NCI-H2227 treated with DMSO at 0.1 percent for 48 hours (cell line): ENCODE measurements around the gene SKAP2.

Experiments used
- DNase-seq: peaks from one replicate; lab custom pipeline; 2025; lab: John Stamatoyannopoulos, UW

The SKAP2 gene

DNA sequence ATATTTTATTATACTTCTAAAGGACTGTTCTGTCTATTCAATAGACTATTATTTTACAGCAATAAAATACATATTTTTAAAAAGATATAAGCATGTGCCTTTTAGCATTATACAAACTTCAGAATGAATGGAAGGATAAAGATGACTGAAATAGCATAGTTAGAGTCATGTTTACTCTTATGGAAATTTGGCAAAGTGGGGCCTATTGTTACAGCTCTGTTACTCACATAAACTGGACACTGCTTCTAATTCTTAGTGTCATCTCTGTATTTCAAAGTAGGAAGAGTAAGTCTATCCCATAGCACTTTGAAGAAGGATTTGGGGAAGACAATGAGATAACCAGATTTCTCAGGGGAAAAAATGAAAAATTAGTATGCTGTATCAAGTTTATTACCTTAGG is 168.2 kb downstream of the SKAP2 start:
- no peak for DNase-seq

DNA sequence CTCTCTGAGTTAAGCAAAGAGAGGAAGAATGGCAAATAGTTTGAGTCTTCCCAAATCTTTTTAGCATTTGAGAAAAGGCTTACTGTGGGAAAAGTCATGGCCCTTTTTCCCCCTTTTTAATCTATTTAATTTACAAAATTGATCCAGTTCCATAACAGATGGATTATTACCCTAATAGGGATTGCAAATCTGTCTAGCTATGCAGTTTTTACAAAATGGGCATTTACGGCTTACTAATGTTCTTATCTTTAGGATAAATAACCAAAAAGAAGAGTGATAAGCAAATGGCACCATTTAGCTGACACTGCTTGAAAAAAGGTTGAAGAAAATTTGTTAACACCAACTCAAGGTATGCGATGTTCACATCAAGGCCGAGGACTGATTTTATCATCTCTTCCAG is 169.7 kb downstream of the SKAP2 start:
- no peak for DNase-seq

DNA sequence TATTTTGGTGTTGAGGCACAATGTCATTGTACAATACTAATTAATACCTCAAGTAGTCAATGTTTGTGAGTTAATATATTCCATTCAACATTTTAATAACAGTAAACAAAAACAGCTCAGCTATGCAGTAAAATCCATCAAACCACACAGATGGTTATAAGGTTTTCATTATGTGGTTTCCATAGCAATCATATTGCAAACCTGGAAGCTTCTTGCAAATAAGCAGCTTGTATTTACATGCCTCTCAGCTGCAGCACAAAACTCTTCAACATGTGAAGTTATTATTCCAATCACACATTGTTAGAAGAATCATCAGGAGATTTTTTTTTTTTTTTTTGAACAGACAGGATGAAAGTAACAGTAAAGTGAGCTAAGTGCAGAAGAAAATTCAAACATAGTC is 170.2 kb downstream of the SKAP2 start:
- no peak for DNase-seq

DNA sequence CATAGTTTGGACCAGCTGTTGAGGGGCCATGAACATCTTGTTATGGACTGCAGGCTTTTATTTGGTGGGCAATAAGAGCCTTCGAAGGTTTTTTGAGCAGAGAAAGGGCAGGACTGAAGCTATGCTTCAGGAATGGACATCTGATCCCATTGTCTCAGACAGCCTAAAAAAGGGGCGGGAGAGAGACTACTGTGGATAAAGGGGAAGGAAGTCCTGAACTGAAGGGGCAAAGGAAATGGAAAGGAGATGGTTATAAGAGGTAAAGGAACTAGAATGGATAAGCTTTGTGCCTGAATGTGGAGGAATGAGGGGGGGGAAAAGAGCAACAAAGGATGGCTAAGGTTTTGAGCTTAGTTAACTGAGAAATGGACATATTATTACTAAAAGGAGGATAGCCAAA is 172.5 kb downstream of the SKAP2 start:
- no peak for DNase-seq

DNA sequence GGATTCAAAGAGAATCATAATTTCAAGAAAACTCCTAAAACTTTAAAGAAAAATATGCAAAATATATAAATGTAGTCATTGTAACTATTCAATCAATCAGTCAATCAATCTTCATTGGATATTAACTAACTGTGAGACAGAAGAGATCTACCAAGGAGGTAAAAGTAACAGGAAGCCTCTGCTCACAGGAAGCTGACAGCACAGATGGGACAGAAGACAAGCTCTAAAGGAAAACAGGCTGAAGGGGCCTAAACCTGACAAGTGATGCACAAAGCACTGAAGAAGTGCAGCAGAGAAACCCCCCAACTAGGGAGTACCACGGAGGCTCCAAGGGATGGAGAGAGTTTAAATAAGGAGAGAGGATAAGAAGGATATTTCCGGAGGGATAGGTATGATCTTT is 173.0 kb downstream of the SKAP2 start:
- no peak for DNase-seq

DNA sequence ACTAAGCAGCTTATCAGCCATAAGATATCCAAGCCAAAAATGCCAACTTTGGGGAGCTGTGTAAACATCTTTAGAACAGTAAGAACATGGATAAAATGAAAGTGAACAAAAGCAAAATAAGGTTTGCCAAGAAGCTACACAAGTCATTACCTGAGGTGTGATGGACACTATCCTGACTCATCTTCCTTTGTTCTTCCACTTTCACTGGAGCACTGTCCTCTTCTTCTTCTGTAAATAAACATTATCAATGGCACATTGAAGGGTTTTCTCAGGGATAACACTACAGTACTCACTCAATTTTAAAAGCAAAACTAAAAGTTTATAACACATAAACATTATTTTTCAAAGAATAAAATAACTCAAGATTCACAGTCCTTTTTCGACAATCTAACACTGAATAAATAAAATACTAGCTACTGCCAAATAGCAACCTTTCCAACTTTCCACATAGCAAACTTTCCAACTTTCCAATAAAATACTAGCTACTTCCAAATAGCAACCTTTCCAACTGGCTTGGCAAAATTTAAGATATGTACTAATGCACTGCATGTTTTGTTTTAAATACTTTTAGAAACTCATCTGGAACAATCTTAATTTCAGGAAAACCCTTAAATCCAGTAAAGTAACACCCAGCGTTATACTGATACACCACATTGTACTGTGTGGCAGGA is 174.1 kb downstream of the SKAP2 start:
- no peak for DNase-seq

DNA sequence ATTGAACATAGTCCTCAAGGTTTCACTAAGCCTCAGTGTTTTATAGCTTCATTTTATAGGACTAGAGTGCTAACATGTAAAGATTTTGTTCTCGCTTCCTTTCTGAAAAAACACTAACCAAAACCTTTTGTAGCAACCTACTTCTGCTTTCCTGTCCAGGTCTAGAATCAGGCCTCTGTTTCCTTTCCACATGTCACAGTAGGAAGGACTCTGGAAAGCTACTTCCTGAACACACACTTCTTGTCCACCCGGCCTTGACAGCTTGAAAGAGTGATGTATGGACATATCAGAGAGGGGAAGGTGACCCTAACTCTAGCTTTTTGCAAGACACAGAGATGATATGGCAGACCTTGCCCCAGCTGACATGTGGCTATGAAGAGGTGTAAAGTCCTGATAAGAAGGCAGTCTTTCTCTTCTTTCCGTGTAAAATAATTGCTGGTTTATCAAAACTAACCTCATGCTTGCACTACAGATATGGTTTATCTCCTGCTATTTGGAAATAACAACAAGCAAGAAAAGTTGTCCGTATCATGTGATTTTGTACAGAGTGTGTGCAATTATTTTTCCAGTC is 175.4 kb downstream of the SKAP2 start:
- no peak for DNase-seq

DNA sequence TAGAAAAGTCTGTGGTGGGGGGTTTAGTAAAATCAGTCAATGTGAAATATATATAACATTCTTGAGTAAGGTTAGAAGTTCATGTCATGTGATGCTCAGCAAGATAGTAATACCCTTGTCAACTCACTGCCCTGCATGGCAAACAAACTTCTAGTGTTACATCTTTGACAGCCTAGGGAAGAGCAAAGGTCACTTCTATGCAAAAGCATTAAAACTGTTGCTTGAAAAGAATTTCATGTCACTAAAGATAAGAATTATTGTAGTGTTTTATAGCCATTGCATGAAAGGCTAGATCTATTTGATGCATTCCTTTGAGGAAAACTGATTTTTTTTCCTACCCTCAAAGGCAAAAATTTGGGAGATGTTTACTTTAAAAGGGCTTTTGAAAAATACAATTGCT is 176.0 kb downstream of the SKAP2 start:
- DNase-seq: no peak

DNA sequence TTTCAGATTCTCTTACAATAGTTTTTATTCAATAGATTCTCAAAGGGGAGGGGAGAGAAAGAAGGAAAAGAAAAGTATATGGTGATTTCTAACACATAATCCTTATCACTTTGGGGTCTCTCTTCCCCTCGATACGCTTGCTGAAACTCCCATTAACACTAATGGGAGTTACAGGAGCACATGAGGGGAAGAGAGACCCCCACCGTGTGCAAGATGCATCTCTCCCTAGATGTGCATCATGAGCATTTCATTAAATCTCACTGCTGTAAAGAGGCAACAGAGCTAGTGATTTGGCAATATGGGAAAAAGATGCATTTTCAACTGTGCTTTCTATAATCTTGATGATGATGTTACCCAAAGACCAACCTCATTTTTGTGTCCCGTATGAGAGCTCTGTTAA is 177.4 kb downstream of the SKAP2 start:
- DNase-seq: no peak

DNA sequence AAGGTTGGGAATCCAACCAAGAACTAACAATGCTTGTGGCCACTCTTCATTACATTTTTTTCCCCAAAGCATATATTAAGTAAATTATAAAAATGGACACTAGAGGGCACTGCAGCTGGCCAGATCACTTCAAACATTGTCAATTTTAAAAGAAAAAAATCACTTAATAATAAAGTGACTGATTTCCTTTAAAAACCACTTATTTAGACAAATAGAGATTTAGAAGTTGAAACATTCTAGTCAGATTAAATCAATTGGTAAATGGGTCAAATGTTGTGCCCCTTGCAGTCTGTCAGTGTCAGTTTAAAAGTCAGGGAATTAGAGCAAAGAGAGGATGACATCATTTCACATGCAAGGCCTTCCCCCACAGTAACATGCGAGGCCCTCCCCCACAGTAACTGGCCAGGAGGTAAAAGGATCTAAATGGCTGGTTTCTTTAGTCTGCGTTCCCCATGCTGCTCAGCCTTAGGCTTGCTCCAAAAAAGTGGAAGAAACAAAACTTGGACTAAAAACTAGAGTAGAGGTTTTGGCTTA is 177.9 kb downstream of the SKAP2 start:
- DNase-seq: peak; percentile 47

DNA sequence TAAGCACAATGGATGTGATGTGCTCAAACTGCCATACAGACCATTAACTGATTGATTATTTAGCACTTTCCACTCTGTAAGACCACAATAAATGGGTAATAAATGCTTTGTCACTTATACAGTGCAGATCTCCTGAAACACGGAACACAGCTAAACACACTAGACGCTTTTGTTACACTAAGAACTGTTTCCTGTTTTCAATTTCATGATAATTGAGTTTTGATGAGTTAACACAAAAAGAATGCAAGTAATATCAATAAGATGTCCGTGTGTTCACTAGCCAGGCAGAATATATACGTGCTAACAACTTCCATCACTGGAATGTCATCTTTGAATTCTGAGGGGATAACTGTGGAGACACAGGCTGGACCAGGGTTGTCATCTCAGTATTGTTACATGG is 178.8 kb downstream of the SKAP2 start:
- no peak for DNase-seq

DNA sequence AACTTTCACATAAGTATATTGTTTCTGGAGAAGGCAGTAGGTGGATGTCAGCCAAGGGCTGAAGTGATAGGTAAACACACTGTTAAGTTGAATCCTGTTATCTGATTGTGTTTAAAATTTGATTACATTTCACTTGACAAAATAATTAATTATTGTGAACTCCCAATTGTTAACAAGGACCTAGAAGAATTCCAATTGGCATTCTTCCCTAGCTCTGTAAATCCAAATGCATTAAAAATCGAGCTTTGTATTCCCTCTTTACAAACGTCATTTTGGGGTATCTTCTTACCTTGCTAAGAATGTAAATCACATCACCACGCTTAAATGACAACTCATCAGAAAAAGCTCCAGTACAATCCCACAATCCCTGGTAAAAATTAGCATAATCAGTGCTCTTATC is 179.9 kb downstream of the SKAP2 start:
- DNase-seq: no peak

DNA sequence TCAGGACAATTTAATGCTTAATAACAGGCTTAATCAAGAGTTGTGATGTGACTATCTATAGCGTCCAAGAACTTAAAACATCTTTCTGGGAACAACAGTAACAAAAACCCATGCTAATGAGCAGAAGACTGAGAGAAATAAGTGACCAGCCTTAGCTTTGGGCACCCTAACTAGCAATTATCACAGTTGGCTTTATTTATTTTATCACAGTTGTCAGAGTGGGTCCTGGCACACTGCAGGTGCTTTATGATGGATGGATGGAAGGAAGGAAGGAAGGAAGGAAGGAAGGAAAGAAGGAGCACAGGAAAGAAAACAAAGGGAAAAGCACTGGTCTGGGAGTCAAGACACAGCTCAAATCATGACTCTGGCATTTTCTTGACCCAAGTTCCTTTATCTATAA is 181.1 kb downstream of the SKAP2 start:
- no peak for DNase-seq

DNA sequence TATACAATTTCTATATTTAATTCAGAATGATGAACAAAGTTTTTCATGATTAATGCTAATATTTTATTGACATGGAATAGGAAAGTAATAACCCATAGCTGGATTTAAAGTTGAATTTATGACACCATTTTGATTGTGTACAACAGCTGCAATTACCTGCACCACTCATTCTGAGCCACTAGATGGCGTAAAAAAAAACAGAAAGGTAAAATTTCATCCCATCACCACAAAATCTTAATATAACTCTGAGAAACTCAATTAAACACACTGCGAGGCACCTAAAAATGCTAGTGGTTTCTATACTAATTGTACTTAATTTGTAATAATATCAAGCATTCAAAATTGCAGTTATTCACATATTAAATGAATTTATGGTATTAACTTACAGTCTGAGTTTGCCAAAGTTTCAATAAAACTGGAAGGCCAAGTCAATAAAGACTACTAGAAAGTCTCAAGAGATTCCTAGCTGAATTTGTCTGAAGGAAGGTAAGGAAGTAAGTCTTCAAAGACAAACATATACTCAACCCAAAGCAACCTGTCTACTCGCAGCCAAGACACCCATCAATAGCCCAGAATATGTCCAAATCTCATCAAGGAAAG is 182.5 kb downstream of the SKAP2 start:
- peak; percentile 24 for DNase-seq

DNA sequence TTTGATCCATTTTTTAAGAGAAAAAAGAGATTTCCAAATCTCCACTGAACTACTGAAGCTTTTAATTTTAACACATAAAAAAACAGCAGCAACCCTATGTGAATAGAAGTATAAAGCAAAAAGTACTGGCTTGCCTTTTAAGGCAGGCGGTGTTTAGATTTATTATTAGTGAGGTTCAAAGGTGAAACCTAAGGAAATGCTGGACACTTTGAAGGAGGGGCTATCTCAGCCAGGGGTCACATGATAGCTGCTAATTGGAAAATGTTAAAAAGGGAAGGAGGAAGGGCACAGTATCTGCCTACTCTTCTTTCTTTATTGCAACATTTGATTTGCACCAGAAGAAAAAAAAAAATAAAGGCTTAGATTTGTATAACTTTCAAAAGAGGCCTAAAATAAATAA is 183.8 kb downstream of the SKAP2 start:
- DNase-seq: no peak

DNA sequence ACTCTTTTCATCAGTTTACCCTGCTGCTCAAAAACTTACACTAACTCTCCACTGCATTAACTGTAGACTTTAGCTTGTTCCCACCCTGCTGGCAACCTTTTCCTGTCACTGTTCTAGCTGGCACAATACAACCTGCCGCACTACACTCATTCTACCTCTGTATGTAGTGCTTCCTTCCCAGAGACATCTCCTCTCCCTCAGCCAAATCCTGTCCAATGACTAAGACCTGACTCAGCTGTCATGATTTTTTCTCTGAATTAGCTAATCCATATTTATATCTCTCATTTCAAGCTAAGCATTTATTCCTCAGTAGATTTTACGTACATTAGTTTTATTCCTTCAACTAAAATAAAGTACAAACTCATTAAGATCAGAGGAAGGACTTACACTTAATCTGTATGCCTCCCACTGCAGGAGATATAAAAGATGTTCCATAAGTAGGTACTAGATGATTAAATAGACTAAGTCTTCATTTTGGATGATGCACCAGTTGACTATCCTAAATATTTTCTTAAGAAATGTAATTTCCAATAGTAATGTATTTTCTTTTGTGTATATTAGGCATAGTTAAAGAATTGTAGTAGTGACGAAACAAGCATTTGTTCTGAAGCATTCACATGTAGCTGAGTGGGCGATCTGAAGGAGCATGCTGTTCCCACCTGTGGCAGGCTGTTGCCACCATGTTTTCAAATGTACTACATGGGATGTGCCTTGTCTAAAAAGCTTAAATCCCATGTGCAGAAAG is 189.1 kb downstream of the SKAP2 start:
- DNase-seq: no peak

DNA sequence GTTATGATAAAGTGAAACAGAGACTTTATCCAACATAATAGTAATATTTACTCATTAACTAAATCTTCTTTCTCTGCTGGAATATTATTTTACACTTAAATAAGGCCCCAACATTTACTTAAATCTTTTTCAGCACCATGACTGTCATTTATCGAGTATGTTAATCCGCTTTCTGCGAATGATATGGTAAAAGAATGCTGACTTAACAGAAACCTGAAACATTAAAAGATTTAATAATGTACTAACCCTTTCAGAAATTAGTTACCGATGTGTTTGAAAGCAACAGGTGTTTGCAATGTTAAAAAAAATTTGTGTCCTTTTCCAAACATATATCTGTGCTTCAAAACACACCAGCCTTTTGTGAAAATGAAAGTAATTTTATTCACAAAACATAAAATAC is 190.5 kb downstream of the SKAP2 start:
- DNase-seq: no peak

DNA sequence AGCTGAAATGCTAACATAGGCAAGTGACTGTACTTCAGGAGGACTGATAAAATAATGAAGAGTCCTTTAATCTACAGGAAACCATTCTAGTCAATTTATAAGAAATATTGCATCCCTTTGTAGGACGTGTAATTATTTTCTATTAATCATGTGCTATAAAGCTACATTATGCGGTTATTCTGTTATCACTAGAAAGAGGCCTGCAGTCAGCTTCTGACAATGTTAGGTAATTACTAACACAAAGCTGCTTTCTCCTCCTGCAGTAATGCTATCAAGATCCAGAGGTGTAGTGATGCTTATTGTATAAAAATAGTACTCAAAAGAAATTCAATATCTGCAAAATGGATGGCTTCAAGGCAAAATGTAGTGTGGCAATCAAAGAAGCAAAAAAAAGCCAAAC is 191.1 kb downstream of the SKAP2 start:
- DNase-seq: peak; percentile 68

DNA sequence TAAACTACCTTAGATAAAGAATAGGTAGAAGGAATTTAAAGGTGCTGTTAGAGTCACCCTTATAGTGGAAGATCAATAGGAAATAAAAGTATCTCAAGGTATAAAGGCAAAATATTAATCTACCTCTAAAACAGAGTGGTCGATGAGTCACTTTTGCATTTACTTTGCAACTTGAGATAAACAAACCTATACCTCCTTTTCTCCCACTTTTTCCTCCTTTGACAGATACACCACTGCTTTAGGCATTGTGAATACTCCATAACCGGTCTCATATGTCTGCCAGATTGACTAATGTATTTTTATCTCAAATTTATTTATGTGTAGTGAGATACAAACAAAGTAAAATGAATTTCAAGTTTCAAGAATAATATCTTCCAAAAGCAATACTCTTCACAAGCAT is 193.5 kb downstream of the SKAP2 start:
- DNase-seq: no peak

DNA sequence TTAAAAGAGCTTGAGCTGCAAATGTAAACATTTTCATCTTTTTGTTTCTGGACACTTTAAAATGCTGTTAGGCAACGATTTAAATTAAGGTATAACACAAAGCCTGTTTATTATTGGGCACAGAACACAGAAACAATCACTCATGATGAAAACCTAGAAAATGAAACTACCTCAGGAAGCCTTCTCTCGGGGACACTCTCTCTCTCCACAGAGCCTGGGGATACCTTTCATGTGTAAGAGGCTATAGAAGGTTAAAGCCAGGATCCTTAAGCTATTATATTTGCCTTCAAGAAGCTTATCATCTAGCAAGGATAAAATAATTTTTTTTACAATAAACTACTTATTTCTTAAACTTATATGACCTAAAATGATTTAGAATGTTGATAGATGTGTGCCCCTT is 194.1 kb downstream of the SKAP2 start:
- no peak for DNase-seq

DNA sequence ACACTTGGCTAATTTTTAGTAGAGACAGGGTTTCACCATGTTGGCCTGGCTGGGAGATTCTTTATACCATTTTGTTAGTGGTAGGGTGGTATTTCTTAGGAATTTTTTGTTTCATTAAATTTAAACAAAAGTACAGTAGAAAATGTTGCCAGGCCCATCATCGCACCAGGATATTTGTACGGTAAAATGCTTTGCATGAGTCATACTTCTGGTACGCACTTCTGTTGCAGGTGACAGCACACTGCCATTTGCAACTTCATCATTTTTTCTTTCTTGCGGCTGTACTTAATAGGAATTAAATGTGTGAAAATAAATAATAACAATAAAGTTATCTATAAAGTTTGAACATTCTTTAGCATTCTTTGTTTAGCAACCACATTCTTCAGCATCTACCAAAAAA is 195.6 kb downstream of the SKAP2 start:
- DNase-seq: no peak

DNA sequence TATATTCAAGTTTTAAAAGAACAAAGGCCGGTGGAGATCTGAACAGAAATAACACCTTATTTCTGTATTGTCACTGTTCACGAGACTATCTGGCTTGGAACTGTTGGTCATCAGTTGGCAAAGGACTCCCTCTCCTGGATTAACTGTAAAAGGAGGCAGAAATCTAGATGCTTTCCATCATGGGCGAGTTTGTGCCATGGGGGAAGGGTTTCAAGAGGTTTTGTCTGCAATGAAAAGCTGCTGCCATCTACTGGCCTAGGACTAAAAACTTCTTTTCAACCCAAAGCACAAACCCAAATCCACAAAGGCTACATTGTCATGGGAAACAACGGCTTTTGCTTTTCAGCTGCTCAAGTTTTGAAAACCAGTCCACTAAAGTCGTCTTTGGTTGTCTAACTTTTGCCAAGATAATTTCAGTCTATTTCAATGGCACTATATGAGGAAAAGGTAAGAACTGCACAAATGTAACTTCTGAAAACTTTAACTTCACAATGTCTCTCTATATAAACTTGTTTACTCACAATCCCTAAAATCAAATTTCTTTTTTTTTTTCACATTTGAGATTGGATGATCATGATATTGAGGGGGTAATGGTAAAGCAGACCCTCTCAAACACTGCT is 196.8 kb downstream of the SKAP2 start:
- DNase-seq: peak; percentile 98
